IMR-90 (cell line): ENCODE data around the gene EPHB1. TPM values are rescaled to one million over a fixed set of nuclear protein-coding genes. Genes with fewer than 3 reads are reported as not detected.

Source experiments
- ATAC-seq: fragments of 200-7000 bp; cut with Tn5 transposase; 2 replicates; pipeline ENCODE4 v1.9.1; 2020; ENCODE audit warnings: low read depth, mild to moderate bottlenecking, moderate library complexity
- BruUV-seq: library from RNA; stranded (reverse); fragments of 400-500 nt; replicated peaks from 2 replicates; lab custom pipeline; 2021; lab: Mats Ljungman, UMichigan
- CTCF ChIA-PET: fragments of 300-600 bp; formaldehyde crosslinking; extraction: SDS; loops from one replicate; lab custom pipeline; 2021; ENCODE audit warnings: antibody characterized with exemption; lab: Yijun Ruan, JAX
- POLR2A ChIA-PET: fragments of 300-600 bp; sonication (Branson Sonifier 250); formaldehyde crosslinking; loops from one replicate; lab custom pipeline; 2022; ENCODE audit warnings: antibody characterized with exemption; ENCODE audit not compliant: unreplicated experiment; lab: Charles Lee
- DNase-seq: peaks from one replicate; pipeline ENCODE4 v3.0.0; 2013
- H2AFZ ChIP-seq: replicated peaks from 2 replicates; pipeline ENCODE3; 2013; ENCODE audit warnings: low read length, mild to moderate bottlenecking; ENCODE audit not compliant: poor library complexity
- H2AK5ac ChIP-seq: 2 replicates; pipeline ENCODE4 v1.6.1; 2013; ENCODE audit warnings: low read depth, low read length, inconsistent platforms
- H2AK9ac ChIP-seq: replicated peaks from 2 replicates; pipeline ENCODE3; 2013; ENCODE audit warnings: mild to moderate bottlenecking, low read depth, low read length, moderate library complexity; ENCODE audit not compliant: poor library complexity
- H2BK120ac ChIP-seq: 2 replicates; pipeline ENCODE4 v1.6.1; 2013; ENCODE audit warnings: low read depth, low read length, inconsistent platforms
- H2BK15ac ChIP-seq: 3 replicates; pipeline ENCODE4 v1.6.1; 2013; ENCODE audit warnings: low read depth, low read length, inconsistent platforms
- H2BK20ac ChIP-seq: 2 replicates; pipeline ENCODE4 v1.6.1; 2013; ENCODE audit warnings: low read depth, mild to moderate bottlenecking, inconsistent platforms, low read length, moderate library complexity
- H2BK5ac ChIP-seq: 2 replicates; pipeline ENCODE4 v1.6.1; 2013; ENCODE audit warnings: mild to moderate bottlenecking, low read depth, low read length, inconsistent platforms; ENCODE audit not compliant: poor library complexity, severe bottlenecking
- H3K14ac ChIP-seq: replicated peaks from 2 replicates; pipeline ENCODE4 v1.6.1; 2013; ENCODE audit warnings: low read depth, low read length, inconsistent platforms
- H3K18ac ChIP-seq: 2 replicates; pipeline ENCODE4 v1.6.1; 2013; ENCODE audit warnings: low read depth, low read length, control low read depth
- H3K23ac ChIP-seq: 2 replicates; pipeline ENCODE4 v1.6.1; 2013; ENCODE audit warnings: low read depth, low read length, inconsistent platforms
- H3K27ac ChIP-seq: 2 replicates; pipeline ENCODE4 v1.5.1; 2013; ENCODE audit warnings: mild to moderate bottlenecking, control low read depth, low read length; ENCODE audit not compliant: insufficient read depth
- H3K27me3 ChIP-seq: 2 replicates; pipeline ENCODE4 v1.6.1; 2013; ENCODE audit warnings: low read length; ENCODE audit not compliant: control insufficient read depth, insufficient read depth
- H3K36me3 ChIP-seq: 2 replicates; pipeline ENCODE4 v1.6.1; 2013; ENCODE audit warnings: low read length, mixed read lengths; ENCODE audit not compliant: control insufficient read depth, insufficient read depth
- H3K4ac ChIP-seq: 2 replicates; pipeline ENCODE4 v1.6.1; 2013; ENCODE audit warnings: low read depth, low read length, inconsistent platforms
- H3K4me1 ChIP-seq: 2 replicates; pipeline ENCODE4 v1.6.1; 2013; ENCODE audit warnings: low read length, mixed read lengths; ENCODE audit not compliant: control insufficient read depth, insufficient read depth
- H3K4me2 ChIP-seq: 2 replicates; pipeline ENCODE4 v1.6.1; 2013; ENCODE audit warnings: low read depth, mild to moderate bottlenecking, control low read depth, low read length, moderate library complexity
- H3K4me3 ChIP-seq: 2 replicates; pipeline ENCODE4 v1.5.1; 2013; ENCODE audit warnings: low read depth, mild to moderate bottlenecking, control low read depth, low read length, moderate library complexity; ENCODE audit not compliant: insufficient read depth
- H3K56ac ChIP-seq: 2 replicates; pipeline ENCODE4 v1.6.1; 2013; ENCODE audit warnings: low read length, inconsistent platforms; ENCODE audit not compliant: insufficient read depth; ENCODE audit errors: extremely low read depth
- H3K79me1 ChIP-seq, 2 experiments: 2 replicates each; pipeline ENCODE4 v1.6.1; 2013; ENCODE audit warnings: low read length in 2 of 2, inconsistent platforms in 1 of 2, low read depth in 1 of 2
- H3K9ac ChIP-seq: 2 replicates; pipeline ENCODE4 v1.6.1; 2013; ENCODE audit warnings: low read depth, low read length, control low read depth
- H3K9me1 ChIP-seq: 2 replicates; pipeline ENCODE4 v1.6.1; 2013; ENCODE audit warnings: low read length, inconsistent platforms; ENCODE audit not compliant: insufficient read depth
- H3K9me3 ChIP-seq: 2 replicates; pipeline ENCODE4 v1.6.1; 2013; ENCODE audit warnings: low read length; ENCODE audit not compliant: control insufficient read depth, insufficient read depth
- H4K20me1 ChIP-seq: 2 replicates; pipeline ENCODE4 v1.6.1; 2013; ENCODE audit warnings: low read length, inconsistent platforms; ENCODE audit not compliant: insufficient read depth
- H4K5ac ChIP-seq: 2 replicates; pipeline ENCODE4 v1.6.1; 2013; ENCODE audit warnings: mild to moderate bottlenecking, low read depth, low read length, control low read depth
- H4K8ac ChIP-seq, 2 experiments: 2 replicates each; pipeline ENCODE4 v1.6.1; 2013; ENCODE audit warnings: low read depth in 2 of 2, low read length in 2 of 2, control low read depth in 1 of 2, inconsistent platforms in 1 of 2
- H4K91ac ChIP-seq: 2 replicates; pipeline ENCODE4 v1.6.1; 2013; ENCODE audit warnings: low read depth, low read length, inconsistent platforms; ENCODE audit not compliant: insufficient read depth
- BHLHE40 ChIP-seq: fragments of 150-350 bp; IDR thresholded peaks from 2 replicates; pipeline ENCODE4 v1.6.1; 2016; ENCODE audit warnings: mild to moderate bottlenecking, low read depth, low read length
- CEBPB ChIP-seq: IDR thresholded peaks from 2 replicates; pipeline ENCODE4 v1.6.1; 2012; ENCODE audit warnings: low read depth, low read length, improper control_type of control experiment
- CHD1 ChIP-seq: IDR thresholded peaks from 2 replicates; pipeline ENCODE4 v1.6.1; 2012; ENCODE audit warnings: low read depth, low read length, improper control_type of control experiment
- CTCF ChIP-seq: conservative IDR thresholded peaks from 2 replicates; pipeline ENCODE4 v1.5.1; 2012; ENCODE audit warnings: mild to moderate bottlenecking, low read depth, low read length, improper control_type of control experiment
- ELK1 ChIP-seq: fragments of 150-350 bp; IDR thresholded peaks from 2 replicates; pipeline ENCODE4 v1.6.1; 2016; ENCODE audit warnings: low read depth, mild to moderate bottlenecking, low read length, moderate library complexity, borderline replicate concordance
- MAFK ChIP-seq: IDR thresholded peaks from 2 replicates; pipeline ENCODE4 v1.6.1; 2012; ENCODE audit warnings: low read depth, low read length, improper control_type of control experiment
- MAZ ChIP-seq: IDR thresholded peaks from 2 replicates; pipeline ENCODE4 v1.6.1; 2012; ENCODE audit warnings: low read depth, mild to moderate bottlenecking, low read length, improper control_type of control experiment, moderate library complexity, borderline replicate concordance
- MXI1 ChIP-seq: IDR thresholded peaks from 2 replicates; pipeline ENCODE4 v1.6.1; 2012; ENCODE audit warnings: low read depth, mild to moderate bottlenecking, low read length, moderate library complexity, borderline replicate concordance
- NFE2L2 ChIP-seq: fragments of 150-350 bp; IDR thresholded peaks from 2 replicates; pipeline ENCODE4 v1.6.1; 2016; ENCODE audit warnings: low read depth, mild to moderate bottlenecking, low read length
- POLR2A ChIP-seq: IDR thresholded peaks from 2 replicates; pipeline ENCODE4 v1.6.1; 2012; ENCODE audit warnings: mild to moderate bottlenecking, low read depth, low read length
- RAD21 ChIP-seq: IDR thresholded peaks from 2 replicates; pipeline ENCODE4 v1.6.1; 2012; ENCODE audit warnings: low read length, improper control_type of control experiment
- RCOR1 ChIP-seq: IDR thresholded peaks from 2 replicates; pipeline ENCODE4 v1.6.1; 2012; ENCODE audit warnings: mild to moderate bottlenecking, low read length, improper control_type of control experiment; ENCODE audit not compliant: insufficient replicate concordance
- SMC3 ChIP-seq: fragments of 150-350 bp; IDR thresholded peaks from 2 replicates; pipeline ENCODE4 v1.6.1; 2016; ENCODE audit warnings: low read depth, mild to moderate bottlenecking, antibody characterized with exemption, low read length, moderate library complexity
- USF2 ChIP-seq: fragments of 150-350 bp; IDR thresholded peaks from 2 replicates; pipeline ENCODE4 v1.6.1; 2017; ENCODE audit warnings: mild to moderate bottlenecking, antibody characterized with exemption, low read length, low read depth
- dilution Hi-C: fragments of 300-500 bp; cut with HindIII; formaldehyde crosslinking; loops from one replicate; pipeline ENCODE4 v1.14.3; 2018; ENCODE audit warnings: low sequenced_read_pairs; ENCODE audit not compliant: unreplicated experiment
- in situ Hi-C: fragments of 300-500 bp; cut with MboI; formaldehyde crosslinking; loops from 3 replicates; pipeline ENCODE4 v1.14.3; 2019; ENCODE audit warnings: low sequenced_read_pairs, inconsistent platforms, mixed read lengths
- intact Hi-C: fragments of 100-400 bp; cut with micrococcal nuclease; formaldehyde crosslinking; loops from 2 replicates; pipeline ENCODE4 v1.10.0; 2022
- polyA plus RNA-seq, 3 experiments: library from polyadenylated mRNA; depleted of rRNA; stranded (reverse); fragments of >200 nt; gene quantifications; 2 replicates each; pipeline ENCODE4 v1.2.3, GENCODE V29; 2012; ENCODE audit warnings: low replicate concordance in 1 of 3
- total RNA-seq: library from RNA; depleted of rRNA; stranded (reverse); fragments of >200 nt; gene quantifications from 2 replicates; pipeline ENCODE4 v1.2.3, GENCODE V29; 2012

EPHB1 gene
- total and polyA plus RNA-seq, 2 of the 4 experiments (the other 2 are of a cell fraction) = 0.17 to 0.36 TPM

GRCh38 chr3:134917631-134918030, 122.6 kb downstream of the EPHB1 start:
- DNase-seq (no peak), ATAC-seq (no peak)
- H3K14ac ChIP-seq = no peak overlapping the region
- TF ChIP-seq MXI1 (no peak), CHD1 (no peak), MAFK (no peak), CTCF (no peak), ELK1 (no peak), RAD21 (no peak), USF2 (no peak), BHLHE40 (no peak), CEBPB (no peak), NFE2L2 (no peak), POLR2A (no peak), MAZ (no peak), RCOR1 (no peak), SMC3 (no peak)
- H3K4me2 ChIP-seq = no peak overlapping the region
- no peak overlapping the region for H3K4ac ChIP-seq
- H3K23ac ChIP-seq = no peak overlapping the region
- no peak overlapping the region for H4K8ac ChIP-seq
- ChIA-PET CTCF (no interaction called here), POLR2A (no interaction called here)
- H4K5ac ChIP-seq = no peak overlapping the region
- in situ Hi-C loops (no loop called here), dilution Hi-C loops (no loop called here), intact Hi-C loops (no loop called here)
- H3K9me3 ChIP-seq = no peaks in the 10 kb centered on the region
- no peak overlapping the region for H2BK5ac ChIP-seq
- H3K4me3 ChIP-seq = no peak overlapping the region
- no peak overlapping the region for H3K18ac ChIP-seq
- no peak overlapping the region for H2AFZ ChIP-seq
- no peak overlapping the region for H2BK20ac ChIP-seq
- no peak overlapping the region for H2AK9ac ChIP-seq
- no peaks in the 10 kb centered on the region for H3K9me1 ChIP-seq
- no peaks in the 10 kb centered on the region for H3K27me3 ChIP-seq
- no peak overlapping the region for H4K91ac ChIP-seq
- H3K36me3 ChIP-seq = no peaks in the 10 kb centered on the region
- H3K79me1 ChIP-seq = no peaks in the 10 kb centered on the region
- no TSS peak for BruUV-seq
- H3K4me1 ChIP-seq = no peaks in the 10 kb centered on the region
- no peak overlapping the region for H2BK120ac ChIP-seq
- no peaks in the 10 kb centered on the region for H4K20me1 ChIP-seq
- no peak overlapping the region for H3K56ac ChIP-seq
- no peak overlapping the region for H2BK15ac ChIP-seq
- no peak overlapping the region for H2AK5ac ChIP-seq
- no peak overlapping the region for H3K9ac ChIP-seq
- H3K27ac ChIP-seq = no peak overlapping the region
